Subcutaneous abdominal adipose tissue (tissue), 5 donors: Measurements from ENCODE around the gene GPR32.
"Not testable (repeated sequence)": the region's sequence is repeated elsewhere in the genome, so short reads cannot be mapped to it uniquely, and the experiment has no call there.

Source experiments
- H3K27ac ChIP-seq: one replicate; pipeline ENCODE4 v1.7.0; 2013; ENCODE audit warnings: low read depth, mild to moderate bottlenecking, inconsistent platforms, low read length, moderate library complexity
- H3K27me3 ChIP-seq, 5 donors: one replicate each; pipeline ENCODE4 v1.7.0; 2013; ENCODE audit warnings: low read length in 5 of 5, inconsistent platforms in 1 of 5; ENCODE audit not compliant: control insufficient read depth in 5 of 5, insufficient read depth in 4 of 5
- H3K36me3 ChIP-seq, 5 donors: one replicate each; pipeline ENCODE4 v1.7.0; 2013; ENCODE audit warnings: low read length in 5 of 5; ENCODE audit not compliant: control insufficient read depth in 5 of 5, insufficient read depth in 5 of 5
- H3K4me1 ChIP-seq, 5 donors: one replicate each; pipeline ENCODE4 v1.7.0; 2013; ENCODE audit warnings: low read length in 5 of 5, mild to moderate bottlenecking in 3 of 5, moderate library complexity in 1 of 5; ENCODE audit not compliant: control insufficient read depth in 5 of 5, insufficient read depth in 5 of 5
- H3K4me3 ChIP-seq, 5 donors: one replicate each; pipeline ENCODE4 v1.7.0; 2013; ENCODE audit warnings: low read length in 5 of 5, low read depth in 1 of 5
- H3K9ac ChIP-seq, 5 donors: one replicate each; pipeline ENCODE4 v1.7.0; 2013; ENCODE audit warnings: low read length in 5 of 5, mild to moderate bottlenecking in 4 of 5, moderate library complexity in 3 of 5
- H3K9me3 ChIP-seq, 5 donors: one replicate each; pipeline ENCODE4 v1.7.0; 2013; ENCODE audit warnings: low read length in 5 of 5; ENCODE audit not compliant: control insufficient read depth in 5 of 5
- donor health status: healthy.
- donor health status: healthy.
- donor health status: healthy.
- donor health status: healthy.
- donor health status: healthy.

The GPR32 gene, protein sequence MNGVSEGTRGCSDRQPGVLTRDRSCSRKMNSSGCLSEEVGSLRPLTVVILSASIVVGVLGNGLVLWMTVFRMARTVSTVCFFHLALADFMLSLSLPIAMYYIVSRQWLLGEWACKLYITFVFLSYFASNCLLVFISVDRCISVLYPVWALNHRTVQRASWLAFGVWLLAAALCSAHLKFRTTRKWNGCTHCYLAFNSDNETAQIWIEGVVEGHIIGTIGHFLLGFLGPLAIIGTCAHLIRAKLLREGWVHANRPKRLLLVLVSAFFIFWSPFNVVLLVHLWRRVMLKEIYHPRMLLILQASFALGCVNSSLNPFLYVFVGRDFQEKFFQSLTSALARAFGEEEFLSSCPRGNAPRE

DNA sequence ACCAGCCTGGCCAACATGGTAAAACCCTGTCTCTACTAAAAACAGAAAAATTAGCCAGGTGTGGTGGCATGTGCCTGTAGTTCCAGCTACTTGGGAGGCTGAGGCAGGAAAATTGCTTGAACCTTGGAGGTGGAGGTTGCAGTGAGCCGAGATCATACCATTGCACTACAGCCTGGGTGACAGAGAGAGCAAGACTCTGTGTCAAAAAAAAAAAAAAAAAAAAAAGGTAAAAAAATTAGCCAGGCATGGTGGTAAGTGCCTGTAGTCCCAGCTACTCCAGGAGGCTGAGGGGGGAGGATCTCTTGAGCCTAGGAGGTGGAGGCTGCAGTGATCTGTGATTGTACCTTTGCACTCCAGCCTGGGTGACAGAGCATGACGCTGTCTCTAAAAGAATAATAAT lies at the start of gene GPR32:
GPR32 (plus strand) TSS at position 301 of the 400 bp plus-strand sequence. CDS start 137 bp downstream, outside the sequence.
- not testable (repeated sequence) for H3K4me3 ChIP-seq, H3K9me3 ChIP-seq, H3K9ac ChIP-seq, H3K27ac ChIP-seq, H3K4me1 ChIP-seq, H3K36me3 ChIP-seq
- H3K27me3 ChIP-seq = peaks cover 0 to 13% (median 9%) of the 10 kb centered on the region in 5 donors

DNA sequence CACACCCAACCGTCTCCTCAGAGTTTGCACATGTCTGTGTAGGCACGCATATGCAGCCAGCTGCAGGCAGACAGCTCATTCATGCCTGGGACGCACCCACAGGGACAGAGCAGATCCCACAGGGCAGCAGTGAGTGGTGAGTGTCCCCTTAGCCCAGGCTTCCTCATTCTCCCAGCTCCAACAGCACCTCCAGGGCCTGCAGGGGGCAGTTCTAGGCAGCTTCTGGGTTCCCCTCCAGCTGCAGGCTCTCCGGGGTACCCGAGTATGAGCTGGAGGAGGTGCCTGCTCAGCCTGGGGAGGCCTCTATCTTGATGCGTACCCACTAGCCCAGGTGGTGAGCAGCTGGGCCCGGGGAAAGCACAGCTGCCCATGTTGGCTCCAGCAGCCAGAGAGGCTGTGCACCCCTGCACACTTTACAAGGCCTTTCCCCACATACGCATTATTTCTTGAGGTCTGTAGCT lies 49.3 kb upstream of the GPR32 start:
- no peak overlapping the region for H3K4me3 ChIP-seq
- H3K9me3 ChIP-seq = no peaks in the 10 kb centered on the region
- H3K9ac ChIP-seq = no peak overlapping the region
- peaks cover 42 to 65% (median 49%) of the 10 kb centered on the region in 5 donors for H3K27me3 ChIP-seq
- H3K4me1 ChIP-seq = peaks cover 0 to 37% (median 29%) of the 10 kb centered on the region in 5 donors
- no peak overlapping the region for H3K27ac ChIP-seq
- no peaks in the 10 kb centered on the region for H3K36me3 ChIP-seq

DNA sequence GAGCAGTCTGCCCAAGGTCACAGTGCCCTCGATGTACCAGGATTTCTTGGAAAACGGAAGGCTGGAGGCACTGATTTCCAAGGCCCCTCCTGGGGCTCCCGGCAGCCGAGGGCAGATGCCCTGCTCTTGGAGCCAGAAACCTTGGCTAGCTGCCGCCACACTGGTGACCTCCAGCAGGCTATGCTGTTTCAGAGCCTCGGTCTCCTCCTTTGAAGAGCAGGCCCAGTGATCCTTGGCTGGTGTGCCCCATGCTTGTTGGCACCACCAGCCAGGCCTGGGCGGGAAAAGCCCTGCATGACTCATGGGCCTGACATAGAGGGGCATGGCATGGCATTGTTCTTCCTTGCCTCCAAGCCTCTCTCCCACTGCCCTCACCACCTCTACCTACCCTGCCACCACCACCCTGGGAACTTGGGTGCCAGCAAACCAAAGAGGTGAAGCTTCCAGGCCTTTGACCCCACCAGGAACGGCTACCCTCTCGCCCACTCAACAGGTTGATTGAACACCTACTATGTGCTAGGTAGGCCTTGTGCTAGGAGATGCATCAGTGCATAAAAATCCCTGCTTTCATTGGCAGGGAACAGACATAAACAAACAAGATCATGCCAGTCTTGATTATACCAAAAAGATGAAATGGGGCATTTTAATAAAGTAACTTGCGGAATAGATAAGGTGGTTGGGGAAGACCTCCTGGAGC lies 48.7 kb upstream of the GPR32 start:
- no peak overlapping the region for H3K27ac ChIP-seq
- peaks cover 35 to 60% (median 45%) of the 10 kb centered on the region in 5 donors for H3K27me3 ChIP-seq
- peaks cover 0 to 37% (median 29%) of the 10 kb centered on the region in 5 donors for H3K4me1 ChIP-seq

DNA sequence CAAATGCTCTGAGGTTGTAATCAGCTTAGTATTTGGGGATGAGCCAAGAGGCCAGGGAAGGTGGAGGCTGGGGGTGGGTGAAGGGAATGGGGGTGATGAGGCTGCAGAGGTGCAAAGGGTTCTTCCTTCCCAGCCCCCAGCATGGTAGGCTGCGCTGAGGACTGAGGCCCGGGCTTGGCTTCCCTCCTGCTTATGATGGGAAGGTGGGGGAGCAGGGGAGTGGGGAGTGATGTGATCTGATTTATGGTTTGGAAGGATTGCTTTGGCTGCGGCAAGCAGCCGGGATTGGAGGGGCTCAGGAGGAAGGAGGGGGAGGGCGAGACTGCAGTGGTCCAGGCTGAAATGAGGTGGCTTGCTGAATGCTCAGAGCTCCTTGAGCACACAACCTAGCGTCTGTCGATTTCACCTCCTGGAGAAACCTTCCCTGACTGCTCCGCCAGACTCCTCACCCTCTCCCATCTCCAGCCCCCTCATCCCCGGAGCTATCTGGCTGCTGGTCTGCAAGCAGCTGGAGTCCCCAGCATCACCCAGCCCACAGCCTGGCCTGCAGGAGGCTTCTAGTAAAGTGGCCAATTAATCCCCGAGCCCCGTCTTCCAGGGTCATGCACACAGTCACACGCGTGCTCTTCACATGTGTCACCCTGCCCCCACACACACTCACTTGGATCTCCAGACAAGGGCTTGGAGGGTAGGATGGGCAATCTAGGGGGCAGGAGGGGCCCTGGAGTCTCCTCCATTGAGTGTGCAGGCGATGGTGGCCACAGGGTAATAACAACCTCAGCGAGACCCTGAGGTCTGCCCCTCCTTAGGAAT lies 47.9 kb upstream of the GPR32 start:
- Histone ChIP-seq H3K27me3 (peaks cover 32 to 55% (median 46%) of the 10 kb centered on the region in 5 donors), H3K27ac (no peak overlapping the region), H3K9ac (no peak overlapping the region), H3K4me1 (peaks cover 0 to 37% (median 29%) of the 10 kb centered on the region in 5 donors), H3K4me3 (peak overlapping the region in 4 of 5 donors; percentile 11 to 81 (median 43)), H3K9me3 (no peaks in the 10 kb centered on the region), H3K36me3 (no peaks in the 10 kb centered on the region)

More for the DNA sequence above, 48.7 kb upstream of the GPR32 start:
- H3K9ac ChIP-seq = no peak overlapping the region
- no peaks in the 10 kb centered on the region for H3K36me3 ChIP-seq
- H3K4me3 ChIP-seq = no peak overlapping the region
- no peaks in the 10 kb centered on the region for H3K9me3 ChIP-seq

DNA sequence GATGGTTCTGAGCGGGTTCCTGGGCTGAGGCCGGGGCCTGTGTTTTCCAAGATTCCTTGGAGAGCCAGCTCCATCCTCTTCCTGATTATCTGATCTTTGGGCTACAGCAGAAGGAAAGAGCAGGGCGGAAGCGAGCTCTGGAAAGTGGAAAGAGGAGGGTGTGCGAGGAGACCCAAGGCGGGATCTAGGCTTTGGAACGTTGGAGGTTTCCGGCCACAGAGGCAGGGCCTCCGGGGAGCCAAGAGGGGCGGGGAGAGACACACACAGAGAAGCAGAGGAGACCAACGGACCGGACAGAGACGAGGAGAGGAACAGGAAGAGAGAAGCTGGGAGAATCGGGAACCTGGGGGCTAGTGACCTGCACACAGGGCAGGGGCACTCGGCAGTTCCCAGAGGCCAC lies 47.2 kb upstream of the GPR32 start, which contains the start of gene CLEC11A:
CLEC11A (plus strand) TSS at position 296 of the 400 bp plus-strand sequence. CDS start 162 bp downstream, outside the sequence.
- Histone ChIP-seq H3K9ac (peak within 1 kb of the TSS in 4 of 5 donors; percentile 12 to 50 (median 14)), H3K4me3 (peak within 1 kb of the TSS; percentile 16 to 81 (median 71)), H3K36me3 (no peaks in the 10 kb centered on the region), H3K27me3 (peaks cover 25 to 54% (median 44%) of the 10 kb centered on the region in 5 donors), H3K4me1 (peaks cover 0 to 39% (median 31%) of the 10 kb centered on the region in 5 donors), H3K27ac (no peak within 1 kb of the TSS), H3K9me3 (no peaks in the 10 kb centered on the region)

DNA sequence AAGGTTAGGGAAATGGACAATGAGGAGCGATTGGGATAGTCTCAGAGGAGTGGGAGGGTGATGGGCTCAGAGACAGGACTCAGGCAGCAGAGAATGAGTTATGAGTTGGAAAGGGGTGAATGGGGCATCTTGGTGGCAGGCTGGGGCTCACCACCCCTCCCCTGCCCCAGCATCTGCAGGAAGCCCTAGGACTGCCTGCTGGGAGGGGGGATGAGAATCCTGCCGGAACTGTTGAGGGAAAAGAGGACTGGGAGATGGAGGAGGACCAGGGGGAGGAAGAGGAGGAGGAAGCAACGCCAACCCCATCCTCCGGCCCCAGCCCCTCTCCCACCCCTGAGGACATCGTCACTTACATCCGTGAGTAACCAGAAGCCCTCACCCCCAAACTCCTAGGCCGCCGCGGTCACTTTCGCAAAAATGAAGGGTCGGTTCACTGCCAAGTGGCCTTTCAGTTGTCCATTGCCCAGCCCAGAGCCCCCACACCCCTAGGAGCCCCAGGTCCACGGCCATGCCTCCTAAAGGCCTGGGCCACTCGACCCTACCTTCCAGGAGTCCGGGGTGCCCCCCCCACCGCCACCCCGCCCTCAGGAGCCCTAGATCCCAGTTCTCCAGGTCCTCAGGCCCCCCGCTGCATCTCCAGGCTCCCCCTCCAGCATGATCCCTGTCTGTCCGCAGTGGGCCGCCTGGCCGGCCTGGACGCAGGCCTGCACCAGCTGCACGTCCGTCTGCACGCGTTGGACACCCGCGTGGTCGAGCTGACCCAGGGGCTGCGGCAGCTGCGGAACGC lies 46.3 kb upstream of the GPR32 start:
- H3K4me1 ChIP-seq = peaks cover 0 to 40% (median 33%) of the 10 kb centered on the region in 5 donors
- peak overlapping the region in 4 of 5 donors; percentile 12 to 50 (median 14) for H3K9ac ChIP-seq
- peaks cover 25 to 54% (median 42%) of the 10 kb centered on the region in 5 donors for H3K27me3 ChIP-seq
- no peaks in the 10 kb centered on the region for H3K9me3 ChIP-seq
- H3K36me3 ChIP-seq = no peaks in the 10 kb centered on the region
- H3K4me3 ChIP-seq = peak overlapping the region in 4 of 5 donors; percentile 70 to 81 (median 73)
- H3K27ac ChIP-seq = no peak overlapping the region

DNA sequence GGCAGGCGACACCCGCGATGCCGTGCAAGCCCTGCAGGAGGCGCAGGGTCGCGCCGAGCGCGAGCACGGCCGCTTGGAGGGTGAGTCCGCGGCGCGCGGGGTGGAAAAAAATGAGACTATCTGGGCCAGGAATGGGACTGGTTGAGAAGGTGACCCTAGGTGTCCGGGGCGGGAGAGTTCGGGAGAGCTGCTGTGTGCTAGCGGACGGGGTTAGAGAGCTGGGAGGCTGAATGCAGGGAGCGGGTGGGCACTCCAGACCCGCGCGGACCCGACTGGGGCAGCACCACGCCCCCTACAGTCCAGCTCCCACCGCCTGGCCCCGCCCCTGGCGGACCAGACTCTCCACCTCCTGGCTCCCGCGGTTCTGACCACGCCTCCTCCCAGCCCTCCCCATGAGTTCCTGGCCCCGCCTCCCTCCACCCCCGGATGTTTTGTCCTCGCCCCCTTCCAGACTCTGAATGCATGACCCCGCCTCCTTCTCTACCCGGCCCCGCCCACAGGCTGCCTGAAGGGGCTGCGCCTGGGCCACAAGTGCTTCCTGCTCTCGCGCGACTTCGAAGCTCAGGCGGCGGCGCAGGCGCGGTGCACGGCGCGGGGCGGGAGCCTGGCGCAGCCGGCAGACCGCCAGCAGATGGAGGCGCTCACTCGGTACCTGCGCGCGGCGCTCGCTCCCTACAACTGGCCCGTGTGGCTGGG lies 45.6 kb upstream of the GPR32 start:
- Histone ChIP-seq H3K9me3 (no peaks in the 10 kb centered on the region), H3K36me3 (no peaks in the 10 kb centered on the region), H3K9ac (peak overlapping the region in 4 of 5 donors; percentile 41 to 79 (median 65)), H3K4me3 (peak overlapping the region in 4 of 5 donors; percentile 70 to 81 (median 73)), H3K27me3 (peaks cover 25 to 54% (median 42%) of the 10 kb centered on the region in 5 donors), H3K27ac (no peak overlapping the region), H3K4me1 (peaks cover 0 to 37% (median 33%) of the 10 kb centered on the region in 5 donors)

DNA sequence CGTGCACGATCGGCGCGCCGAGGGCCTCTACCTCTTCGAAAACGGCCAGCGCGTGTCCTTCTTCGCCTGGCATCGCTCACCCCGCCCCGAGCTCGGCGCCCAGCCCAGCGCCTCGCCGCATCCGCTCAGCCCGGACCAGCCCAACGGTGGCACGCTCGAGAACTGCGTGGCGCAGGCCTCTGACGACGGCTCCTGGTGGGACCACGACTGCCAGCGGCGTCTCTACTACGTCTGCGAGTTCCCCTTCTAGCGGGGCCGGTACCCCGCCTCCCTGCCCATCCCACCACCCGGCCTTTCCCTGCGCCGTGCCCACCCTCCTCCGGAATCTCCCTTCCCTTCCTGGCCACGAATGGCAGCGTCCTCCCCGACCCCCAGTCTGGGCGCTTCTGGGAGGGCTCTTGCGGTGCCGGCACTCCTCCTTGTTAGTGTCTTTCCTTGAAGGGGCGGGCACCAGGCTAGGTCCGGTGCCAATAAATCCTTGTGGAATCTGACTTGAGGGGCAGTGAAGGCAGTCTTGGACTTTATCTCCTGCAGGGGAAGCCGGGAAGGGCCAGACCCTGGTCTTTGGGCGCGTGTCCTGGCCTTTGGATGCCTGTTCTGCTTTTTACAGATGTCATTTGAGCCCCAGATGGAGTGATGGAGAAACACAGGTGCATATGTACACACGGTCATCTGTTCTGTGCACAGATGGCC lies 44.9 kb upstream of the GPR32 start:
- Histone ChIP-seq H3K27me3 (peaks cover 25 to 50% (median 37%) of the 10 kb centered on the region in 5 donors), H3K9ac (peak overlapping the region in 4 of 5 donors; percentile 41 to 79 (median 65))

More for the DNA sequence above, 44.9 kb upstream of the GPR32 start:
- Histone ChIP-seq H3K4me3 (peak overlapping the region; percentile 44 to 81 (median 71)), H3K4me1 (peaks cover 0 to 37% (median 33%) of the 10 kb centered on the region in 5 donors), H3K9me3 (no peaks in the 10 kb centered on the region), H3K27ac (no peak overlapping the region), H3K36me3 (no peaks in the 10 kb centered on the region)
